Fibroblast of skin of right biceps (primary cell): Measurements from ENCODE around the gene FMNL3.

Source experiments
- DNase-seq: peaks from one replicate; pipeline ENCODE4 v3.0.0-alpha.2; 2013

Gene FMNL3

DNA sequence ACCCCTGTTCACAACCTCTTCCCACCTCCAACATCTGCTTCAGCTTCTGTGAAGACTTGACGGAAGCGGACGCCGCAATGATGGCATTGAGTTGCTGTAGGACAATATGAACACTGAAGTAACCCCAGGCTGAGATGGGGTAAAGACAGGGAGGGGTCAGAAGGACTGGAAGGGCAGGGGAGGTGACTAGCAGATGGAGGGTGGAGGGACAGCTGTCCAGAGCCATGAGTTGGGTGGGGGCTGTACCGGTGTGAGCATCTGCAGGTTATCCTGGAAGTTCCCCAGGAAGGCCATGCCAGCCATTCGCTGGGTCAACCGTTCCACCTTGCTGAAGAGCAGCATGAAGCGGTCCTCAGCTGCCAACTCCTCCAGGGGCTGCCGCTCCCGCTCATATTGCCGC is 57.8 kb downstream of the FMNL3 start:
- DNase-seq, result no peak

DNA sequence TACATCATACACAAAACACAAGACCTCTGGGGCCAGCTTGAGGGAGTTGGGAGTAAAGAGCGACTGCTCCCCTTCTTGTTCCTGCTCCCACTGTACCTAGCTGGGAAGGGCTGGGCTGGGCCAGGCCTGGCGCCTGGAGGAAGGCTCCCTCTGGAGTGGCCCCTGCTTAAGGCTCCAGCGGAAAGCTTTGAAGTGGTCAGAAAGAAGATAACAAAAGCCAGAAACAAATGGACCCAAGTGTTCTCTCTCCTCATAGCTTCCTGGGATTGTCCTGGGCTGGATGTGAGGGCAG is 58.5 kb downstream of the FMNL3 start:
- DNase-seq, result no peak

DNA sequence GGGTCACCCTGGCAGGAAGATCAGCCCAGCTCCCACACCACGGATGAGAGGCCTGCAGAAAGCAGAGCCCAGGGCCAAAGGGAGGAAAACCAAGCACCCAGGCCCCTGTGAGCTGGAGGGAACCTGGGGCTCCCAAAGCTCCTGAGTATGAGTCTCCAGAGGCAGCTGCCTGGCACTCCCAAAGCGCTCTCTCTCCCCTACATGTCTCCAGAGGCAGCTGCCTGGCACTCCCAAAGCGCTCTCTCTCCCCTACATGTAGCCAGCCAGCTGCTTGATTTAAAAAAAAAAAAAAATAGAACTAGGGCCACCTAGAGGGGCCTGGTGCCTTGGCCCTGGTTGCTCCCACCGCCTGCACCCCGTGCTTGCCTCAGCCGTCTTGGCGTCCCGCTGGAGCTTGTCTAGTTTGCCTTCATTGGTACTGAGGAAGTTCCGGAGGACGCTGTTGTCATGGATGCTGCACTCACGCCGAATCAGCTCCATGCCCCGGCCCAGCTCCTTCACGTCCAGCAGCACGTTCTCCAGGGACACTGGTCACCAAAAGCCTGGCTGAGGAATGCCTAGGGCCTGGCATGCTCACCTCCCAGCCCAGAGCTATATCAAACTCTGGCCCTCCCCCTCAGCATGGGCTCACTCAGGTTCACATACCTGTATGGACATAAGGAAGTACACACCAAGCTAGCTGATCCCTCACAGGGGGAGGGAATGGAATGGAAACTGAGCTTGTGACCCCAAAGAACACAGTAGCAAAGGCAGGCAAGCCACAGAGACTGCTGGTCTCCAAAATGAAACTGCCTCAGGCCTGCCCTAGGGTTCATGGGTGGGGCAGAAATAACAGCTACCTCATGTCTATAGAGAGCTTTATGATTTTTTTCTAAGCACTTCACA is 59.1 kb downstream of the FMNL3 start:
- no peak for DNase-seq

DNA sequence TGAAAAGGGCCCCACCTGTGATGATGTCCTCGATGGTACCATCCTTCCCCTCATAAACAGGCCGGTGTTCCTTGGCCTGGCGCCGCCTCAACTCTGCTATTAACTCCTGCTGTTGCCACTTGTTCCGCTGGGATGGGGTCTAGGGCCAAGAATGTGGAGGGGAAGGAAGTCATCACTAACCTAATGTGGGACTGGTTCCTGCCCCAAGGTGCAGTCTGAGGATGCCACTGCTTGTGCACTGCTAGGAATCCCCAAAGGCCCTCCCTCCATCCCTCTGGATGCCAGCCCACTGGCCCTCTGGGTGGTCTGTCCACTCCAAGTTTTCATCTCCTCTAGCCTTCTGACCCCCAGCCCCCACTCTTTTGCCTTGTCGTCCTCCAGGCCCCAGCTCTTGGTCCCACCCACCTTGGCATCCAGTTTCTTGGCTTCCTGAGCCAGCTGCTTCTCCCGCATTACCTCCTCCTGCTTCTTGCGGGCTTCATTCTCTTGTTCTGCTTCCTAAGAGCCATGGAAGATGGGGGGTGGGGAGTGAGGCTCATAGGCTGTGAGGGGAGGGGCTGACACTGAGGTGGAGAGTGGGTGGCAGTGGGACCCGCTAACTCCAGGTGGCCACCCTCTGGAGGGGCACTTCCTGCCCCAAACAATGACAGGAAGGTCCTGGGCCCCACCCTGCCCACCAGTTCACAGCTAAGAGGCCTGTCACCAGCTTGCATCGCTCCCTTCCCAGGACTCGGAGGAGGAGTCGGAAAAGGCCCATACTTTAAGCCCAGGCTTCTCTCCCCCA is 60.1 kb downstream of the FMNL3 start:
- DNase-seq, result no peak

DNA sequence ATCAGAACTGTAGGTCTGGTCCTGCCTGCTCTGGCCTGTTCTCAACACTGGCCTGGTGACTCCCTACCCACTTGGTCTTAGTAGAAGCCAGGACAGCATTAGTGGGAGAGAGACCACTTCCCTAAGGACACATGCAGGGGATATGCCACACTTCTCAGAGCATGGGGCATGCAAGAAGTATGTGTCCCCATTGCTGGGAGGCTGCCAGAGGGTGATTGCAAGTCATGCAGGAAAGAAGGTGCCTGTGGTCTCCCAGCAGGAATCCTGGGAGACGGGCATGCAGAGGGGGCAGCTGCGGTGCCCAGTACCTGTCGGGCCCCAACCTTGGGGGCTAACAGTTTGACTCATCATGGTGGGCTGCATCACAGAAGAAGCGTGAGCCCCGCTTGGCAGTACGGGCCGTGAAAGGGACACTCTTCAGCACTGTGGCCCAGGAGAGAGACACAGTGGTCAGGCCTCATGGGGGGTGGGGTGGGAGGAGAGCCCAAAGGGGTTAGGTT is 60.8 kb downstream of the FMNL3 start:
- no peak for DNase-seq

DNA sequence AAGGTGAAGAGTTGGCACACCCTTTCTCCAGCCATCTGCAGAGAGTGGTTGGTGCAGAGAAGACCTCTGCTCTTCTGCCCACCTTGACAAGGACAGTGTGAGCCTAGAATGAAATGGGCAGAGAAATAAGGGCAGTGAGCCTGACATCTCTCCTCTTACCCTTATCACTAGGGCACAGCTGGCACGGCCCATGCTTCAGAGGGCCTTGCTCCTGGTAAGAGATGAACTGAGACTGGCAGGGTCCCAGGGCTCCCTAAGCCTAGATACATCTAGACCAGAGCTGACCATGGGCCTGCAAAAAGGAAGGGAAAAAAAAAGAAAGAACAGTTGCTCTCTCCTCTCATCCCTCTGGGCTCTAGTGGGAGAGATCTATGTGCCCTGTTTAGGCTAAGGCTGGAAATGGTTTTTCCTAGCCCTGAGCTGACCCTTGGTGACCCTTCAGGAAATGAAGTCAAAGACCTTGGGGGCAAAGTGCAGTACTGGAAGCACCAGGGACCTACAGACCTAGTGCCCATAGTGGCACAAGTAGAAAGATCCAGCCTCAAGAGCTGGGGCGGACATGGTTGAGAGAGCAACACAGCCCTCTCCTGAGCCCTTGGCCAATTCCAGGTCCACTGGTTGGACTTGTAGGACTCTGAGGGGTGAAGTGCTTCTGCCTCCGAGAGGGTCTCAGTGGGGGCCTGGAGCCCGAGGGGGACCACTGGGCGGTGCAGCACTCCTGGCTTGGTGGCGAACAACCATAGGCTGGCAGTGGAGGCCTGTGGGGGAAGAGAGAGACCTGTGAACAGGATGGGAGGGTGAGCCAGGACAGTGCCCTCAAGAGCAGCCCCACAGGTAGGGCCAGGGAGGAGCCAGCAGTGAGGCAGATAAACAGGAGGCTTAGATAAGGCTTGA is 61.8 kb downstream of the FMNL3 start:
- DNase-seq, result no peak

DNA sequence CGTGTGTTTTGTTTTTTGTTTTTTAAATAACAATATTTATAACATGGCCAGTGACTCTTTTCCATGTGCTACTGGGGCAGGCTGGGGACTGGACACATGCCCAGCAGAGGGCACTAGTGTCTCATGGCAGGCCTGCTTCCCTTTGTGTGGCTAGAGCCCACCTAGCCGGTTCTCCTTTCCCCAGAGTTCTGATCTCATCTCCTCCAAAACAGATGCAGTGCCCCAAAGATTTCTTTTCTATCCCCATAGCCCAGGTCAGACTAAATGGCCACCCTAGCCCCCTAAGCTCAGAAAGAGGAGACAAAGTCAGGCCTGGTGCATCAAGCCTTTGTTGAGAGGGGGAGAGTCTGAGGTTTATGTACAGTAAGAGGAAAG is 62.6 kb downstream of the FMNL3 start:
- DNase-seq, result peak; percentile 68

DNA sequence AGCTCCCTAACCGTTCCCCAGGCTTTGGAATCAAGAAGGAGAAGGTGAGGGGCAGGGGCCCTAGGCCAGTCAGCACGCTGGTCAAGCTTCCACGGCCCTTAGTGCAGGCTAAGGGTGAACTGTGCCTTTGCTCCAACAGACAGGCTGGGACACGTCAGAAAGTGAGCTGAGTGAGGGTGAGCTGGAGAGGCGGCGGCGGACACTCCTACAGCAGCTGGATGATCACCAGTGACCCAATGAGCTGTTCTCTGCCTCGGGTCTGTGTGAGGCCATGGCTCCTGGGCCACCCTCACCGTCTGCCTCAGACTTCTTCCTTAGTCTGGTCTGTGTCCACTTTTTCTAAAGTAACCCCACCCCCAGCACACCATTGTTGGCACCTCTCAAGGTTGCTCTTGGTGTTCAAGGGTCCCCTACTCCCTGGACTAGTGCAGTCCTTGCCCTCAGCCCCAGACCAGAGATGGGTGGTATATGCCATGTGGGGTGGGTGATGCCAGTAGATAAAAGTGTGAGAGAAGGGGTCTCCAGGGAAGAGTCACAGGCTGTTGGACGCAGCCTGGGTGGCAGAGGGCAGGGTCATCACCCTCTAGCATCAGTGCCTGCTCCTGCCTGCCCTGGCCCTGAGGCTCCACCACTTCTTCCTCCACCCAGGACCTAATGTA is 63.1 kb downstream of the FMNL3 start:
- no peak for DNase-seq

DNA sequence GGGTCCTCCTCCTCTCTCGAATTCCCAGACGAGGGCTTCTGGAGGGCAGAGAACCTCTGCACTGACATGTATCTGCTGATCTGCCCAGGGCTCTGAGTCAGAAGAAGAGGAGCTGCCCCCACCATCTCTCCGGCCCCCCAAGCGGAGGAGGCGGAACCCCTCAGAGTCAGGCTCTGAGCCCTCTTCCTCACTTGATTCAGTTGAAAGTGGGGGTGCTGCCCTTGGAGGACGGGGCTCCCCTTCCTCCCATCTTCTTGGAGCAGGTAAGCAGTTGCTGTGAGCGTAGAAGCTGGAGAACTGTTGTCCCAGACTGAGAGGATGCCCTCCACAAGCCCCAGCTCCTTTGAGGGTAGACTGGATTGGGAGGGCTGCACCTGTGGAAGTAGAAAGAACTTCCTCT is 64.1 kb downstream of the FMNL3 start:
- DNase-seq, result no peak

DNA sequence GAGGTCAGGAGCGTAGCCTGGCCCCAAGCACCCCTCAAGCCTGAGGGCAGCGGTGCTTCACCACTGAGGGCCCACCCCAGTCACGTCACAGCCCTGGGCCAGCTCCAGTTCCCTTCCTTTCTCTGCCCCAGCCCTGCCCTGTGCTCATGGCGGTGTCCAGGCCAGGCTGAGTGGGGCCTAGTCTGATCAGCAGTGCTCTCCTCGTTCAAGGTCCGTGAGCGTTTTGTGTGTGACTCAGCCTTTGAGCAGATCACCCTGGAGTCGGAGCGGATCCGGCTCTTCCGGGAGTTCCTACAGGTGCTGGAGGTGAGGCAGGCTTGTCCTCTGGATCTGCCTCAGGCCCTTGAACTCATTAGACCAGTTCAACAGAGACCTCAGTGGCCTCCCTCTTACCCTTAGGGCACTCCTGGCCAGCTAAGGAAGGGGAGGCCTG is 64.8 kb downstream of the FMNL3 start:
- DNase-seq, result no peak

DNA sequence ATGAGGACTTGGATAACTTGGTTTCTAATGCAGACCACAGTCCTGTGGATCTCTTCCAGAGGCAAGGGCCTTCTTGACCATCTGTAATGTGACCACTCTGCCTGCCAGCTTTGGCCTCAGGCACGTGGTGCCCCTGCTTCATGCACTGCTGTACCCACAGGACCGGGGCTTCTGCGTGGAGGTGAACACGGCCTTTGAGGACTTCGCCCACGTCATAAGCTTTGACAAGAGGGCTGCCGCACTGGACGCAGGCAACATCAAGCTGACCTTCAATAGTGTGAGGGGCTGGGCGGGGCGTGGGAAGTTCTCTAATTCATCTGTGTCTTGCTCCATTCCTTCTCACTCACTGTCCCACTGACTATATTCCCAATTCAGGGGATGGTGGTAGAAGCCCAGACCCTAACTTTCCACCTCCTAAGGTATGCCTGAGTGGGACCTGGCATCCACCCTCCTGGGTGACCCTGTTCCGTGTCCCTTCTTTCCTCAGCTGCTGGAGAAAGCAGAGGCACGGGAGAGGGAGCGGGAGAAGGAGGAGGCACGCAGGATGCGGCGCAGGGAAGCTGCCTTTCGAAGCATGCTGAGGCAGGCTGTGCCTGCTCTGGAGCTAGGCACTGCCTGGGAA is 65.3 kb downstream of the FMNL3 start:
- DNase-seq, result no peak

DNA sequence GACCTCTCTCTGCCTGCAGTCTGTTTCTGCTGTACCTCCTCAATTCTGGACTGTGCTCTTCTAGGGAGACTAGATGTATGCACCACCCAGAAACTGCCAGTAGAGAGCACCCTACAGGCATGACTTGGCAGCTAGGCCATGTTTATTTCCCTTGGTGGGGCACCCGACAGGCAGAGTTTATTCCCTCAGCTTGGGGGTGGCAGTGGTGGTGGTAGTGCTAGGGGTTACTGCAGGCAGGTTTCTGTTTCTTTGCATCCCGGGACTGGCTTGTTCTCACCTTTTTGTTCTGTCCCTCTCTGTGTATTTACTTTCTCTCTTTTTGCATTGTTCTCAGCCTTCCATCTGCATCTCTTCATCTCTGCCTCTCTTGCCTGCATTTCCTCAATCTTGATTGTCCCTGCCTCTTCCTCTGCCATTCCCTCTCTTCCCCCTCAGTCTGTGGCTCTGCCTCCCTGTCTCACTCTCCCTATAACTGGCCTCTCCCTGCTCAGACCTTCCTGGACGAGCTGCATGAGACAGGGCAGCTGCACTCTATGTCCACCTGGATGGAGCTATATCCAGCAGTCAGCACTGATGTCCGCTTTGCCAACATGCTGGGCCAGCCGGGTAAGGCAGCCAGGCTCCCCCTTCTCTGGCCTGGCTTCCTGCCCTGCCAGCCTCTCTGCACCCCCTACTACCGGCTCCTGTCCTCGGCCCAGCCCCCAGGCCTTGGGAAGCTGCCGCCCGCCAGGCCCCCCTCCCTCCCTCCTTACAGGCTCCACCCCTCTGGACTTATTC is 70.0 kb downstream of the FMNL3 start:
- peak; percentile 69 for DNase-seq

DNA sequence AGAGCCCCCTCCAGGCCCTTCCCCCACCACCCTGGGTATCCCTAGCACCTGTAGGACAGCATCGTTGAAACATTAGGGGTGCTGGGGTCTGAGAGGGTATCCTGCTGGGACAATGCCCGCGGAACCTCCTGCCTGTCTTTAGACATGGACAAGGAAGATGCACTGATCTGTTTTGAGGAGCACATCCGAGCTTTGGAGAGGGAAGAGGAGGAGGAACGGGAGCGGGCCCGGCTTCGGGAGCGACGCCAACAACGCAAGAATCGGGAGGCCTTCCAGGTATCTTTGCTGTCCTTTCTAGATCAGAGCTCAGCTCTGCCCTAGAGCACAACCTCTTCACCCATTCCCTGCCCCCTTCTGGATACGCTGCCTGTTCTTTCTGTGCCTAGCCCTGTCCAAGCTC is 70.6 kb downstream of the FMNL3 start:
- DNase-seq, result no peak

DNA sequence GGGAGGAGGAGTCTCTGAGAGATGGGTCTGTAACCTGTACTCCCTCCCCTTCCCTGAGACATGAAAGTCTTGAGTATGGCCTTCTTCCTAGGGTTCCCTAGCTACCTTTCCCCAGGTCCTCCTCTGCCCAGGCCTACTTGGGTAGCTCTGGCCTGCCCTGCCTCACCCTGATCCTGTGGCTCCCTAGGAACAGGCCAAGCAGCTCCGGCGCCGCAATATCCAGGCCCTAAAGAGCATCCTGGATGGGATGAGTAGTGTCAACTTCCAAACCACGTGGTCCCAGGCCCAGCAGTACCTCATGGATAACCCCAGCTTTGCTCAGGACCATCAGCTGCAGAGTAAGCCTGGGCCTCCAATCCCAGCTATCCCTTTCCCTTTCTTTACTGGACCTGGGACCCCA is 71.5 kb downstream of the FMNL3 start:
- no peak for DNase-seq

DNA sequence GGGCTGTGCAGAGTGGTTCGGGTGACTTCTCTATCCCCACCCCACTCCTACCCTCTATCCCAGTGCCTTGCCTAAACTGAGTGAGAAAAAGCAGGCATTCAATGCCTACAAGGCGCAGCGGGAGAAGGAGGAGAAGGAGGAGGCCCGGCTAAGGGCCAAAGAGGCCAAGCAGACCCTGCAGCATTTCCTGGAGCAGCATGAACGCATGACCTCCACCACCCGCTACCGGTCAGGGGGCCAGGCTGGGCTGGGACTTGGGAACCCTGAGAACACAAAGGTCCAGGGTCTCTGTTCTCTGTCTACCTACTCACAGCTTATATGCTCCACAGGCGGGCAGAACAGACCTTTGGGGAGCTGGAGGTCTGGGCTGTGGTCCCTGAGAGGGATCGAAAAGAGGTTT is 72.2 kb downstream of the FMNL3 start:
- DNase-seq, result no peak

DNA sequence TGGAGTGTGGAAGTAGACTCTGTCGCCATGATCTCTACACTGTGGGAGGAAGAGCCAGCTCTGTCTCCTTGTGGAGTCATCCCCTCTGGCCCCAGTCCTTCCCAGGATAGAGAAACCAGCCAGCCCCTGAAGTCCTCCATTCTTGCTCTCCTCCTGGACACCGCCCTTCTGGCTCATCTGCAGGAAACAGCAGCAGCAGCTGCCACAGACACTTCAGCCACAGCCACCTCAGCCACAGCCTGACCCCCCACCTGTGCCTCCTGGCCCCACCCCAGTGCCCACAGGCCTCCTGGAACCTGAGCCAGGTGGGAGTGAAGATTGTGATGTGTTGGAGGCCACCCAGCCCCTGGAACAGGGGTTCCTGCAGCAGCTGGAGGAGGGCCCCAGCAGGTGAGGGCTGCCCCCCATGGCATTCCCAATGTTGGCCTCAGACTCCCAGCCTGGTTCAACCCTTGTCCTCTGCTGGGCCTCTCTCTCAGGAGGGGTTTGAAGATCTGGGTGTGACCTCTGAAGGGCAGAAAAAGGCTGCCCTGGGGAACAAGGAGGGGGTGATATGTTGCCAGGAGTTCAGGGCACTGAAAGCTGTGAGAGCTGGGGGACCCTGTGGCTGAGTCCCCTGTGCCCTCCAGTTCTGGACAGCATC is 73.4 kb downstream of the FMNL3 start:
- no peak for DNase-seq

DNA sequence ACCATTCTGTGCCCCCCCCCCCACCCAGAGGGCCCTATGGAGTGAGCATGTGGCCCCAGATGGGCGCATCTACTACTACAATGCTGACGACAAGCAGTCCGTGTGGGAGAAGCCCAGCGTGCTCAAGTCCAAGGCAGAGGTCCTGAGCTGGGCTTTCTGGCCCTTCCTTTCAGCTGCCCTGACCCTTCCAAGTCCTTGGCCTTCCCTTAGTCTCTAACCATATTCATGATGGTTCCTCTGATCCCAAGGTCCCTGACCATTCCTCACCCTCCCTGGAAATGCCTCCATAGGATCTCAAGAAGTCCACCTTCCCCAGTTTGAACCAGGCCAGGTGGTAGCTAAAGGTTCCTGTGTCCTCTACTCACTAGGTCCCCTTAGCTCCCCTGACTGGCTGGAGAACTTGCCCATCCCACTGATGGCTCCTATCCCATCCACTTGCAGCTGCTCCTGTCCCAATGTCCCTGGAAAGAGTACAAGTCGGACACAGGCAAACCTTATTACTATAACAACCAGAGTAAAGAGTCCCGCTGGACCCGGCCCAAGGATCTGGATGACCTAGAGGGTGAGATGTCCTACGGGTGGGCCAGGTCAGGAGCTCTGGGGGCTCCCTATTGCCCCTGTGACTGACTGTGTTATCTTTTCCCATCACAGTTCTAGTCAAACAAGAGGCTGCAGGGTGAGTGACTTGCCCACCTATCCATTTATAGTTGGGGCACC is 74.1 kb downstream of the FMNL3 start:
- no peak for DNase-seq

DNA sequence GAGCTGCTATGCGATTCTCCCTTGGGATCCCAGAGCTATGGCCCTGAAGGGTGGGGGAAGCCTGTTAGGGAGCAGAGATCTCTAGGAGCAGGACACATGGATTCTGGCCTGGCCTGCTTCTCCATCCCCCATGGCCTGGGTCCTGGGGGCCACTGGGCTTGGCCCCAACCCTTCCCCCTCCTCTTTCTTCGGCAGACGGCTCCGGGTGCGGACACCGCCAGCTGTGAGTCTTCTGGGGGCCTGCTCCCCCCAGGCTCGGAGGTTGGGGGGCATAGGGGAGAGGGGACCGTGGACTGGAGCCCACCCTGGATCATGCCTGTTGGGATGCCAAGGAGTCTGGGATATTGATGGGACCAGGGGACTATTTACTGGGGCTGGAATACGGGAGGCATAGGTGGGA is 74.8 kb downstream of the FMNL3 start:
- no peak for DNase-seq

DNA sequence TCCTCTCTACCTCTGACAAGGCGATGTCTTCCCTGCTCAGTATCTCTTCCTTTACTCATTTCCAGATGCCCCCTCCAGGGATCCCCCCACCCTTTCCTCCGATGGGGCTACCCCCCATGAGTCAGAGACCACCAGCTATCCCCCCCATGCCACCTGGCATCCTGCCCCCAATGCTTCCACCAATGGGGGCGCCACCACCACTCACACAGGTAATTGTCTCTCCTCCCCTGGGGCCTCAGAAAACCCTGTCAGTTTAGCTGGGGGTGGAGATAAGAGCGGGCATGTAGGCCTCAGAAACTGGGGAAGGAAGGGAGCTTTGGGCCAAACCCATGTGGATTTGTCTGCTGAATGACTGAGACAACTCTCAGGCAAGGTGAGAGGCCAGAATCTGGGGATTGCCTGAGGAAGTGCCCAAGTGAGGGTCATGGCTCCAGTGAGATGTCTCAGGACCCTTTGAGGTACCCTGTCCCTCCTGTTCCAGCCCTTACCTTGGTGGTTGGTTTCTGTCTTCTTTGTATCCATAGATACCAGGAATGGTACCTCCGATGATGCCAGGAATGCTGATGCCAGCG is 75.8 kb downstream of the FMNL3 start:
- DNase-seq, result no peak
